Lower leg skin (tissue), 4 donors: ENCODE data around the gene MCF2. TPM values are rescaled to one million over a fixed set of nuclear protein-coding genes. Genes with fewer than 3 reads are reported as not detected.

Experiments
- DNase-seq, 2 donors: peaks; one replicate each; pipeline ENCODE4 v3.0.0-alpha.2; 2019; ENCODE audit warnings: low spot score in 2 of 2
- H3K4me3 ChIP-seq: fragments of 200-600 bp; sonication (generic); 2 replicates; pipeline ENCODE4 v1.5.1; 2017; ENCODE audit warnings: mild to moderate bottlenecking, low read depth; ENCODE audit not compliant: poor library complexity, severe bottlenecking
- CTCF ChIP-seq, 3 donors: fragments of 450-650 bp; IDR thresholded peaks; one replicate each; pipeline ENCODE4 v1.5.1; 2016; ENCODE audit warnings: antibody characterized with exemption in 3 of 3, mild to moderate bottlenecking in 3 of 3, moderate library complexity in 2 of 3
- POLR2A ChIP-seq, 2 donors: fragments of 450-650 bp; IDR thresholded peaks; one replicate each; pipeline ENCODE4 v1.6.1; 2016 to 2017; ENCODE audit warnings: antibody characterized with exemption in 2 of 2, mild to moderate bottlenecking in 1 of 2, moderate library complexity in 1 of 2
- WGBS, 2 donors: methylation state at CpG; one replicate each; pipeline ENCODE4 v1.1.5; 2018; 5-methylcytosine and 5-hydroxymethylcytosine counted together
- intact Hi-C: fragments of 100-400 bp; cut with DNase I; formaldehyde crosslinking; loops from one replicate; pipeline ENCODE4 v1.15.0; 2023; ENCODE audit warnings: low total_unique reads
- total RNA-seq, 4 donors: library from RNA; depleted of rRNA; stranded (reverse); fragments of >200 nt; gene quantifications; one replicate each; pipeline ENCODE4 v1.1.0, GENCODE V29; 2016

Gene MCF2
- under 1 TPM in 1 of 4 donors, not detected in 3; 0.13 TPM for total RNA-seq

GRCh38 chrX:139708067-139708466, at the start of gene MCF2:
Gene MCF2, minus strand, starts transcription at chrX:139708167. Its CDS starts 56,423 bp downstream, at chrX:139651744.
- no peak for DNase-seq
- intact Hi-C loops = no loop called here
- H3K4me3 ChIP-seq = no peak within 1 kb of the TSS
- WGBS, 2 donors = 67 to 85% methylated on average over 4 of the region's 4 CpGs
- TF ChIP-seq POLR2A (IDR thresholded peaks at IDR 0.05) = no peak
- TF ChIP-seq CTCF (IDR thresholded peaks at IDR 0.05) = no peak

GRCh38 chrX:139751053-139751452, 43.1 kb upstream of the MCF2 start:
- DNase-seq = no peak
- intact Hi-C loops = no loop called here

GRCh38 chrX:139750390-139750789, 42.4 kb upstream of the MCF2 start:
- no peak for TF ChIP-seq POLR2A (IDR thresholded peaks at IDR 0.05)
- no peak for TF ChIP-seq CTCF (IDR thresholded peaks at IDR 0.05)
- no peak for DNase-seq
- intact Hi-C loops = no loop called here
- no peak overlapping the region for H3K4me3 ChIP-seq

More at GRCh38 chrX:139751053-139751452, 43.1 kb upstream of the MCF2 start:
- H3K4me3 ChIP-seq = no peak overlapping the region
- TF ChIP-seq CTCF (IDR thresholded peaks at IDR 0.05) (no peak), POLR2A (IDR thresholded peaks at IDR 0.05) (no peak)
- 78 to 91% methylated on average over 3 of the region's 3 CpGs for WGBS, 2 donors

GRCh38 chrX:139739138-139739537, 31.2 kb upstream of the MCF2 start:
- intact Hi-C loops = no loop called here
- no peak overlapping the region for H3K4me3 ChIP-seq
- TF ChIP-seq CTCF (IDR thresholded peaks at IDR 0.05) = no peak
- TF ChIP-seq POLR2A (IDR thresholded peaks at IDR 0.05) = no peak
- DNase-seq = no peak
- WGBS, 2 donors = 63 to 65% methylated on average over 2 of the region's 2 CpGs

- TF ChIP-seq CTCF (IDR thresholded peaks at IDR 0.05) (no peak), POLR2A (IDR thresholded peaks at IDR 0.05) (no peak)
- intact Hi-C loops = no loop called here
- DNase-seq = no peak
- H3K4me3 ChIP-seq = no peak overlapping the region
Observed at GRCh38 chrX:139738581-139738980, 30.6 kb upstream of the MCF2 start.

GRCh38 chrX:139736151-139736550, 28.2 kb upstream of the MCF2 start:
- H3K4me3 ChIP-seq = no peak overlapping the region
- no peak for DNase-seq
- WGBS, 2 donors = 74 to 90% methylated on average over 1 of the region's 1 CpG
- intact Hi-C loops = no loop called here
- TF ChIP-seq POLR2A (IDR thresholded peaks at IDR 0.05) (no peak), CTCF (IDR thresholded peaks at IDR 0.05) (no peak)
